Epithelial cell of esophagus (primary cell): Measurements from ENCODE around the gene TFEB.
A peak's percentile ranks its signal among the peaks of the same experiment; 100 is the strongest.

ENCODE experiments used
- DNase-seq: peaks from one replicate; pipeline ENCODE4 v3.0.0; 2010; ENCODE audit warnings: low read depth
- H3K4me3 ChIP-seq: 2 replicates; pipeline ENCODE4 v1.5.1; 2011; ENCODE audit warnings: mild to moderate bottlenecking, low read length, control low read depth
- CTCF ChIP-seq: IDR thresholded peaks from 2 replicates; pipeline ENCODE4 v1.5.1; 2011; ENCODE audit warnings: low read depth, mild to moderate bottlenecking, low read length, control low read depth, inconsistent platforms; ENCODE audit not compliant: insufficient read depth; ENCODE audit errors: missing control alignments

The TFEB gene

DNA sequence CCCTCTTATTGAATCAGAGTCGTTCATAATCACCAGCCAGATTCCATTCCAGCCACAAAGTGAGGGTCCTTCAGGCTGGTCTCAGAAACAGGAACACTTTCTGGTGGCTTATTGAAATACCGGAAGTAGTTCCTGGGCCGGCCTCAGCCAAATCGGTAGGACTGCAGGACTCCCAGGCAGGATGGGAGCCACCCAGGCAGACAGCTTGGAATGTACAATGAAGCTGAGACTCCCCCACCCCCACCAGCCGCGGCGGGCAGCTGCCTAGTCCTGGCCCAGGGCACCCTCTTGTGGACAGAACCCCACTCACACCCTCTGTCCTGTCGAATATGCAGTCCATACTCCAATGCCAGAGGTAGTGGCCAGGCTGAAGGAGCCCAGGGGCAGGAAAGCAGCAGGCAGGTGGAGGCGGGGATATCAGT, 53.3 kb downstream of the TFEB start:
- peak; percentile 85 for TF ChIP-seq CTCF
- no peak overlapping the region for H3K4me3 ChIP-seq

GRCh38 chr6:41680182-41680965, 55.0 kb downstream of the TFEB start:
- TF ChIP-seq CTCF: no peak
- DNase-seq: no peak
- no peak overlapping the region for H3K4me3 ChIP-seq

More for the DNA sequence above, 53.3 kb downstream of the TFEB start:
- DNase-seq: peak; percentile 89

- no peak for DNase-seq
- no peak for TF ChIP-seq CTCF
- no peak overlapping the region for H3K4me3 ChIP-seq
Measured at GRCh38 chr6:41679696-41680095, 55.7 kb downstream of the TFEB start.

- no peak for TF ChIP-seq CTCF
- DNase-seq: no peak
Measured at GRCh38 chr6:41678511-41679084, 56.8 kb downstream of the TFEB start.

GRCh38 chr6:41677124-41677921, 58.1 kb downstream of the TFEB start:
- no peak for DNase-seq
- no peak for TF ChIP-seq CTCF
- H3K4me3 ChIP-seq: no peak overlapping the region

More at GRCh38 chr6:41678511-41679084, 56.8 kb downstream of the TFEB start:
- no peak overlapping the region for H3K4me3 ChIP-seq

DNA sequence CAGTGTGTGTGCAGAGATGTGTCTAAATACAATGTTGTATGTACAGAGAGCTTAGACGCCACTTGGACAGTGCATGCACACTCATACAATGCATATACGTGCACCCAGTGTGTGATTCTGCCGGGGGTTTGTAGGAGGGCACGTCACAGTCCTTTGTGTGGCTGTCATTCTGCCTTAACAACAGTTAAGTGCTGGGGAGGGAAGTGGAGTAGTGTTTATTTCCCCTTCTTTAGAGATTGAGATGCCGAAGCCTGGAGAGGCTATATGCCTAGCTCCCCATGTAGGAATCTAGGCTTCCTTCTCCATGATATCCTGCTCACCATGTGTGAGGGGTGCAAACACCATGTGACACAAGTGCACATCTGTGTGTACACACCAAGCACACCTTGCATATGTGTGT, 59.0 kb downstream of the TFEB start:
- TF ChIP-seq CTCF: no peak
- no peak for DNase-seq
- H3K4me3 ChIP-seq: no peak overlapping the region
